Measurements from ENCODE around the gene DXO. TPM values are rescaled to one million over a fixed set of nuclear protein-coding genes. Genes with fewer than 3 reads are reported as not detected.
"Not testable (repeated sequence)": the region's sequence is repeated elsewhere in the genome, so short reads cannot be mapped to it uniquely, and the experiment has no call there.

DXO gene
- total RNA-seq, 1 donor from 2014 or later: 19.9 TPM

- intact Hi-C loops (cut with micrococcal nuclease): not testable (repeated sequence)
These were observed 8.4 kb upstream of the DXO start for GRCh38 chr6:31980195-31980876.

GRCh38 chr6:31979238-31979898, 7.4 kb upstream of the DXO start:
- intact Hi-C loops (cut with micrococcal nuclease): loop anchor here (10.0 kb wide), 5 partner anchors 825 to 1435 kb away; partner anchors contain the start of genes CCHCR1, CUTA, HLA-DPA1 and HLA-DPB1

GRCh38 chr6:31978831-31979230, 6.9 kb upstream of the DXO start:
- intact Hi-C loops (cut with micrococcal nuclease): loop anchor here (10.0 kb wide), 5 partner anchors 824 to 1436 kb away; partner anchors contain the start of genes CCHCR1, CUTA, HLA-DPA1 and HLA-DPB1

- intact Hi-C loops (cut with micrococcal nuclease): loop anchor here (10.0 kb wide), 5 partner anchors 823 to 1437 kb away; partner anchors contain the start of genes CCHCR1, CUTA, HLA-DPA1 and HLA-DPB1
These were observed 6.0 kb upstream of the DXO start for GRCh38 chr6:31977816-31978431.

- intact Hi-C loops (cut with micrococcal nuclease): loop anchor here (10.0 kb wide), 5 partner anchors 821 to 1439 kb away; partner anchors contain the start of genes CCHCR1, CUTA, HLA-DPA1 and HLA-DPB1
These were observed 4.1 kb upstream of the DXO start for GRCh38 chr6:31976065-31976464.

- intact Hi-C loops (cut with micrococcal nuclease): loop anchor here (1.0 to 10.0 kb wide), 9 partner anchors 14 to 1442 kb away; partner anchors contain the start of genes ATF6B, CCHCR1, CUTA and HLA-DPA1
These were observed 892 bp upstream of the DXO start for GRCh38 chr6:31972709-31973350.

- intact Hi-C loops (cut with micrococcal nuclease): loop anchor here (10.0 kb wide), 5 partner anchors 817 to 1443 kb away; partner anchors contain the start of genes CCHCR1, CUTA, HLA-DPA1 and HLA-DPB1
These were observed 502 bp downstream of the DXO start for GRCh38 chr6:31971279-31971992.

- intact Hi-C loops (cut with micrococcal nuclease): loop anchor here (10.0 kb wide), 5 partner anchors 816 to 1444 kb away; partner anchors contain the start of genes CCHCR1, CUTA, HLA-DPA1 and HLA-DPB1
These were observed 1.2 kb downstream of the DXO start for GRCh38 chr6:31970604-31971271.

GRCh38 chr6:31969712-31970603, 2.0 kb downstream of the DXO start:
- intact Hi-C loops (cut with micrococcal nuclease): loop anchor here (10.0 kb wide), 5 partner anchors 815 to 1445 kb away; partner anchors contain the start of genes CCHCR1, CUTA, HLA-DPA1 and HLA-DPB1

GRCh38 chr6:31968791-31969711, 2.9 kb downstream of the DXO start:
- intact Hi-C loops (cut with micrococcal nuclease): no loop called here

GRCh38 chr6:31968326-31968725, 3.6 kb downstream of the DXO start:
- intact Hi-C loops (cut with micrococcal nuclease): no loop called here

- intact Hi-C loops (cut with micrococcal nuclease): no loop called here
These were observed 4.0 kb downstream of the DXO start for GRCh38 chr6:31967926-31968320.

- intact Hi-C loops (cut with micrococcal nuclease): no loop called here
These were observed 4.7 kb downstream of the DXO start for GRCh38 chr6:31966997-31967925.

- intact Hi-C loops (cut with micrococcal nuclease): no loop called here
These were observed 5.4 kb downstream of the DXO start for GRCh38 chr6:31966506-31966905.

- intact Hi-C loops (cut with micrococcal nuclease): no loop called here
These were observed 6.2 kb downstream of the DXO start for GRCh38 chr6:31965700-31966099.

GRCh38 chr6:31963921-31964320, 8.0 kb downstream of the DXO start:
- intact Hi-C loops (cut with micrococcal nuclease): no loop called here

- intact Hi-C loops (cut with micrococcal nuclease): no loop called here
These were observed 10.3 kb downstream of the DXO start for GRCh38 chr6:31961616-31962015.
